IPS-18a (cell line): Measurements from ENCODE around the gene CEACAM21.

ENCODE experiments used
- H3K27ac ChIP-seq: one replicate; pipeline ENCODE4 v1.5.1; 2013; ENCODE audit warnings: low read length
- H3K27me3 ChIP-seq: one replicate; pipeline ENCODE4 v1.6.1; 2013; ENCODE audit warnings: mild to moderate bottlenecking, low read length; ENCODE audit not compliant: control insufficient read depth, insufficient read depth
- H3K36me3 ChIP-seq: one replicate; pipeline ENCODE4 v1.6.1; 2013; ENCODE audit warnings: low read depth, low read length; ENCODE audit not compliant: control insufficient read depth
- H3K4me1 ChIP-seq: one replicate; pipeline ENCODE4 v1.6.1; 2013; ENCODE audit warnings: low read depth, low read length; ENCODE audit not compliant: control insufficient read depth
- H3K4me3 ChIP-seq: one replicate; pipeline ENCODE4 v1.5.1; 2013; ENCODE audit warnings: low read length
- H3K9ac ChIP-seq: one replicate; pipeline ENCODE4 v1.6.1; 2013; ENCODE audit warnings: mild to moderate bottlenecking, low read length, moderate library complexity
- H3K9me3 ChIP-seq: one replicate; pipeline ENCODE4 v1.6.1; 2013; ENCODE audit warnings: low read depth, low read length; ENCODE audit not compliant: control insufficient read depth

The CEACAM21 gene

DNA sequence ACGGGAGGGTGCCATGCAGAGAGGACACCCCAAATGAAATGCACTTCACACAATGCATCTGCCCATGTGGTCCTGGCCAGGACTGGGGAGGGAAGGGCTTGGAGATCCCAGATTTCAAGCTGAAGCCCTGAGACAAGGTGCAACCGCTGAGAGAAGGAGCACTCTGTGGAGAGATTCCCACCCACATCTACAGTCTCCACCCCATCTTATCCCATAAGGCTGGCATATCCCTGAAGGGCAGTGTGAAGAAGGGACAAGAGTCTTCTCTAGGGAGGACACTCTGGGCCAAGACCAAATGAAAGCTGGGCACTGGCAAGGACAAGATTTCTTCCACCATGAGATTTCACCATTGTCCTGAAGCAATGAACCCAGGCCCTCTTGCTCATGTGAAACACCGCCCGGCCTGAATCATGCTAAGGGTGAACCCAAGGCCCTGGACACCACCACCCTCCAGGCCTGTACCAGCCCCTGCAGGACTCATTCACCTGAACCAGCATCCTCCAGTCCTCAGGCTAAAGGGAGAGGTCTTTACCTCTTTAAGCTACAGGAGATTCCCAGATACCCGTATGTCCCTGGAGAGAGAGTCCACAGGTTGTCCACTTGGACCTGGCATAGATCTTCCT lies 30.4 kb downstream of the CEACAM21 start:
- Histone ChIP-seq H3K27ac (no peak overlapping the region), H3K4me3 (no peak overlapping the region), H3K36me3 (no peaks in the 10 kb centered on the region), H3K4me1 (no peaks in the 10 kb centered on the region), H3K9me3 (no peaks in the 10 kb centered on the region), H3K9ac (no peak overlapping the region), H3K27me3 (peaks cover 40% of the 10 kb centered on the region)

DNA sequence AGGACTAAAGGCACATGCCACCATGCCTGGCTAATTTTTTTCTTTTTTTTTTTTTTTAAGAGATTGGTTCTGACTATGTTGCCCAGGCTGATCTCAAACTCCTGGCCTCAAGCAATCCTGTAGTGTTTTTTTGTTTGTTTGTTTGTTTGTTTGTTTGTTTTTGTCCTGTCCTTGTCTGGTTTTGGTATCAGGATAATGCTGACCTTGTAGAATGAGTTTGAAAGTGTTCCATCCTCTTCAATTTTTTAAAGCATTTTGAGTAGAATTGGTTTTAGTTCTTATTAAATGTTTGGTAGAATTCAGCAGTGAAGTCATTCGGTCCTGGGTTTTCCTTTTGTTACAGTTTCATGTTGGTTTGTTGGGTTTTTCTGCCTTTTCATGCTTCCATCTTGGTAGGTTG lies 31.7 kb downstream of the CEACAM21 start:
- no peak overlapping the region for H3K4me3 ChIP-seq
- no peaks in the 10 kb centered on the region for H3K4me1 ChIP-seq
- no peaks in the 10 kb centered on the region for H3K9me3 ChIP-seq
- no peak overlapping the region for H3K27ac ChIP-seq
- no peaks in the 10 kb centered on the region for H3K36me3 ChIP-seq
- H3K27me3 ChIP-seq: peaks cover 29% of the 10 kb centered on the region
- H3K9ac ChIP-seq: no peak overlapping the region

DNA sequence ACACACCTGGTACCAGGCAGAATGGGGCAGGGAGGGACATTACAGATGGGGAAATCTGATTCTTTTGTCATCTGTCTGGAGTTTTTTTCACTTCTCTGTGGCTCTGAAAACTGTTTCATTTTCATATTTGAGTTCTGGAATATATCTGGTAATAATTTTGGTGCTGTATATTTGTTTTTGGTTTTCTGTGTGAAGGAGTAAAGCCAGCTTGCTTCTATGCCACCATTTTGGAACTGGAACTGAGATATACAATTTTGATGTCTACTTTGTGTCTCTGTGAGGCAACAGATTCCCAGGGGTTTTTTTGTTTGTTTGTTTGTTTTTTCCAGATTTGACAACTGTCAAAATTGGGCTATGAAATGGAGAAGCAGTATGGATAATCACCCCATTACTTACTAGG lies 34.8 kb downstream of the CEACAM21 start:
- Histone ChIP-seq H3K36me3 (no peaks in the 10 kb centered on the region), H3K9ac (no peak overlapping the region), H3K4me1 (no peaks in the 10 kb centered on the region), H3K4me3 (no peak overlapping the region), H3K9me3 (no peaks in the 10 kb centered on the region), H3K27me3 (peaks cover 3% of the 10 kb centered on the region), H3K27ac (no peak overlapping the region)

GRCh38 chr19:41612483-41612882 lies 36.5 kb downstream of the CEACAM21 start:
- Histone ChIP-seq H3K27ac (no peak overlapping the region), H3K9ac (no peak overlapping the region), H3K4me3 (no peak overlapping the region), H3K9me3 (no peaks in the 10 kb centered on the region), H3K27me3 (no peaks in the 10 kb centered on the region), H3K4me1 (no peaks in the 10 kb centered on the region), H3K36me3 (no peaks in the 10 kb centered on the region)

GRCh38 chr19:41615207-41615606 lies 39.2 kb downstream of the CEACAM21 start:
- Histone ChIP-seq H3K9ac (no peak overlapping the region), H3K27ac (no peak overlapping the region), H3K4me1 (no peaks in the 10 kb centered on the region), H3K27me3 (no peaks in the 10 kb centered on the region), H3K9me3 (no peaks in the 10 kb centered on the region), H3K4me3 (no peak overlapping the region), H3K36me3 (no peaks in the 10 kb centered on the region)

- Histone ChIP-seq H3K27me3 (no peaks in the 10 kb centered on the region), H3K9me3 (no peaks in the 10 kb centered on the region), H3K27ac (no peak overlapping the region), H3K9ac (no peak overlapping the region), H3K4me3 (no peak overlapping the region), H3K4me1 (no peaks in the 10 kb centered on the region), H3K36me3 (no peaks in the 10 kb centered on the region)
Measured at GRCh38 chr19:41616792-41617621, 41.0 kb downstream of the CEACAM21 start.

- H3K4me3 ChIP-seq: no peak overlapping the region
- H3K4me1 ChIP-seq: no peaks in the 10 kb centered on the region
- no peak overlapping the region for H3K27ac ChIP-seq
- H3K9ac ChIP-seq: no peak overlapping the region
- no peaks in the 10 kb centered on the region for H3K9me3 ChIP-seq
- no peaks in the 10 kb centered on the region for H3K36me3 ChIP-seq
- H3K27me3 ChIP-seq: no peaks in the 10 kb centered on the region
Measured at GRCh38 chr19:41617941-41618730, 42.2 kb downstream of the CEACAM21 start.

DNA sequence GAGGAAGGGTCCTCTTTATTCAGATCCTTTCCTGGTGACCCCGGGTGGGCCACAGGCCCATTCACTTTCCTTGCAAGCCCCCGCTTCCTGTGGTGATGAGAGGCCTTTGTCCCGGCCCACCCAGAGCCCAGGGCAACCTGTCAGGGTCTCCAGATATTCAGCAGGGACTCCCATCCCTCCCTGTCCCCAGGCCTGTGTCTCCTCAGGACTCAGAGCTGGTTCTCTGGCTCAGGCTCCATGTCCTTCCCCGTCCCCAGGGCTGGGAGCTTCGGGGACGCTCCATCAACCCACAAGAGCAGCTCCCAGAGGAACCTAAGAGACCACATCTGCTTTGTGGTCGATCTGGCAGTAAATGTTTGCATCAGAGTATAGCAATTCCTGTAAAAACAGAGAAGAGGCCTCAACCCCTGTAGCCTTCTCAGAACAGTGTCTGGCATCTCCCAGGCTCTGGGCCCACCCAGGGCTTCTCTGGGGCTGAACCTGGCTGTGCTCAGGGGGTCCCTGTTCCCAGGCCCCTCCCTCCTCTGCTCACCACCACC lies 43.1 kb downstream of the CEACAM21 start:
- no peaks in the 10 kb centered on the region for H3K9me3 ChIP-seq
- H3K36me3 ChIP-seq: no peaks in the 10 kb centered on the region

GRCh38 chr19:41620171-41620570 lies 44.2 kb downstream of the CEACAM21 start:
- Histone ChIP-seq H3K4me1 (no peaks in the 10 kb centered on the region), H3K9me3 (no peaks in the 10 kb centered on the region), H3K36me3 (no peaks in the 10 kb centered on the region), H3K27me3 (no peaks in the 10 kb centered on the region), H3K27ac (no peak overlapping the region), H3K9ac (no peak overlapping the region), H3K4me3 (no peak overlapping the region)

More for the DNA sequence above, 43.1 kb downstream of the CEACAM21 start:
- Histone ChIP-seq H3K27ac (no peak overlapping the region), H3K4me1 (no peaks in the 10 kb centered on the region), H3K27me3 (no peaks in the 10 kb centered on the region), H3K4me3 (no peak overlapping the region), H3K9ac (no peak overlapping the region)

GRCh38 chr19:41621226-41621625 lies 45.3 kb downstream of the CEACAM21 start:
- H3K4me1 ChIP-seq: no peaks in the 10 kb centered on the region
- H3K9me3 ChIP-seq: no peaks in the 10 kb centered on the region

GRCh38 chr19:41621654-41622053 lies 45.7 kb downstream of the CEACAM21 start:
- Histone ChIP-seq H3K27ac (no peak overlapping the region), H3K27me3 (no peaks in the 10 kb centered on the region)

More at GRCh38 chr19:41621226-41621625, 45.3 kb downstream of the CEACAM21 start:
- no peaks in the 10 kb centered on the region for H3K36me3 ChIP-seq
- H3K27me3 ChIP-seq: no peaks in the 10 kb centered on the region
- H3K4me3 ChIP-seq: no peak overlapping the region
- no peak overlapping the region for H3K9ac ChIP-seq
- H3K27ac ChIP-seq: no peak overlapping the region

More at GRCh38 chr19:41621654-41622053, 45.7 kb downstream of the CEACAM21 start:
- no peaks in the 10 kb centered on the region for H3K9me3 ChIP-seq
- H3K4me3 ChIP-seq: no peak overlapping the region
- no peaks in the 10 kb centered on the region for H3K4me1 ChIP-seq
- no peak overlapping the region for H3K9ac ChIP-seq
- no peaks in the 10 kb centered on the region for H3K36me3 ChIP-seq
